Calu3 (cell line): ENCODE data around the gene ZNF296. TPM values are rescaled to one million over a fixed set of nuclear protein-coding genes. Genes with fewer than 3 reads are reported as not detected.

ENCODE experiments used
- BruUV-seq: library from RNA; stranded (reverse); fragments of 400-500 nt; replicated peaks from 2 replicates; lab custom pipeline; 2021; lab: Mats Ljungman, UMichigan
- CTCF ChIA-PET: fragments of 300-600 bp; sonication (Branson Sonifier 250); formaldehyde crosslinking; loops from one replicate; lab custom pipeline; 2022; ENCODE audit warnings: antibody characterized with exemption; lab: Charles Lee
- DNase-seq: peaks from one replicate; pipeline ENCODE4 v3.0.0; 2022
- H3K27ac Mint-ChIP-seq: one replicate; pipeline ENCODE4 v1.8.0; 2022; ENCODE audit warnings: mixed read lengths; ENCODE audit not compliant: unreplicated experiment
- H3K27me3 Mint-ChIP-seq: one replicate; pipeline ENCODE4 v1.8.0; 2022; ENCODE audit warnings: mixed read lengths; ENCODE audit not compliant: unreplicated experiment
- H3K36me3 Mint-ChIP-seq: one replicate; pipeline ENCODE4 v1.8.0; 2022; ENCODE audit warnings: mild to moderate bottlenecking, moderate library complexity, mixed read lengths; ENCODE audit not compliant: insufficient read depth, unreplicated experiment
- H3K4me1 Mint-ChIP-seq: one replicate; pipeline ENCODE4 v1.8.0; 2022; ENCODE audit warnings: mild to moderate bottlenecking, low read depth, mixed read lengths; ENCODE audit not compliant: unreplicated experiment
- H3K4me3 Mint-ChIP-seq: one replicate; pipeline ENCODE4 v1.8.0; 2022; ENCODE audit warnings: mild to moderate bottlenecking, low read depth, moderate library complexity, mixed read lengths; ENCODE audit not compliant: unreplicated experiment
- H3K9me3 Mint-ChIP-seq: one replicate; pipeline ENCODE4 v1.8.0; 2022; ENCODE audit warnings: low read depth, mixed read lengths; ENCODE audit not compliant: unreplicated experiment
- intact Hi-C: fragments of 100-400 bp; cut with micrococcal nuclease; formaldehyde crosslinking; loops from one replicate; pipeline ENCODE4 v1.10.0; 2022; ENCODE audit not compliant: unreplicated experiment
- total RNA-seq: library from RNA; stranded (reverse); gene quantifications from 2 replicates; pipeline ENCODE4 v1.2.3, GENCODE V29; 2022
- TF ChIP-seq, protein P1 (sequence below): fragments of 200-600 bp; IDR thresholded peaks from one replicate; pipeline ENCODE4 v1.8.0; 2022; ENCODE audit warnings: antibody characterized with exemption; ENCODE audit not compliant: unreplicated experiment

ZNF296 gene
- total RNA-seq, 1 experiment from 2014 or later: 5.3 TPM

DNA sequence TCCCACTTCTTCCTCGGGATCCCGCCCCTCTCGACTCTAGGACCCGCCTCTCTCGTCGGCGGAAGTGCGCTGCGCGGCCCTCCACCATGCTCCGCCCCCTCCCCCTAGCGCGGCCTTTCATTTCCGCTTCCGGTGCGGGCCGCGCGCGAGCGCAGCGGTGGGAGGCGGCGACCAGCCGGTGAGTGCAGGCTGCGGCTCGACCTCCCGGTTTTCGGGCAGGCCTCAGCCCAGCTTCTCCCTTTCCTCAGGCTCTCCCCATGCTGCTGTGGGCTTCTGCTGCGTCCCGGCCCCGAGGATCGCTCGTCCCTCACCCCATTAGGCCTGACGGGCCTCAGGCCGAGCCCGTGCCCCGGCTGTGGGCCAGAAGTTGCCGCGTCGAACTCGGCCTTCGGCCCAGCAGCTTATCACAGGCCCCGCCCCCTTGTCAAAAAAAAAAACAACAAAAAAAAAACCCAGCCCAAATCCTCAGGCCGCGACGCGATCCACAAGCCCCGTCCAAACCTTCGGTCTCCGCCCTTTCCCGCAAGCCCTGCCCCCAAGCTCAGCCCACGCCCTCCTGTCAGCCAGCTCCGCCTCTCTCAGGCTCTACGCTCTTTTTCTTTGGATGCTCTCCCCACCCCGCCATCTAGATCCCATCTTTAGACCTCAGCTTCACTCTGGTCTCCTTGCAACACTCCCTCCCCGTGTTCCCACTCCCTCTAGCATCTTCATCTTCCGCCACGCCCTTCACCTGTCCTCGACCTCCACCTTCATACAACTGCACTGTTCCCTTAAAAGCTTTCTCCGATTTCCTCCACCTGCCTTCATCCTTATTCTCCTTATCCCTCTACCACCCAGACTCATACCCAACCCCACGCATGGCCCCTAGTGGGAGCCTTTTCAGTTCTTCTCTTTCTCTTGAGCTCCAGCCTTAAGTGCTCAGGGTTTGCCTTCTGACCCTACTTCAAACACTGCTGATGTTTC, 37.1 kb downstream of the ZNF296 start, which contains the start of gene CLASRP:
Gene CLASRP, plus strand, starts transcription at position 115 of the 963 bp plus-strand sequence. CDS start 1,168 bp downstream, outside the sequence.
- Mint-ChIP-seq H3K27me3 (no peaks in the 10 kb centered on the region), H3K4me3 (peak within 1 kb of the TSS; percentile 86), H3K4me1 (peaks cover 28% of the 10 kb centered on the region), H3K9me3 (no peaks in the 10 kb centered on the region), H3K27ac (peak within 1 kb of the TSS; percentile 91), H3K36me3 (peaks cover 77% of the 10 kb centered on the region)
- CTCF ChIA-PET: interaction anchor here (0.6 to 2.0 kb wide), 10 partner anchors 12 to 457 kb away, joined by 3 to 12 read pairs (median 4); no protein-coding TSS in a partner anchor
- no TSS peak for BruUV-seq
- intact Hi-C loops: no loop called here
- DNase-seq: peak; percentile 96
- TF ChIP-seq, protein P1, sequence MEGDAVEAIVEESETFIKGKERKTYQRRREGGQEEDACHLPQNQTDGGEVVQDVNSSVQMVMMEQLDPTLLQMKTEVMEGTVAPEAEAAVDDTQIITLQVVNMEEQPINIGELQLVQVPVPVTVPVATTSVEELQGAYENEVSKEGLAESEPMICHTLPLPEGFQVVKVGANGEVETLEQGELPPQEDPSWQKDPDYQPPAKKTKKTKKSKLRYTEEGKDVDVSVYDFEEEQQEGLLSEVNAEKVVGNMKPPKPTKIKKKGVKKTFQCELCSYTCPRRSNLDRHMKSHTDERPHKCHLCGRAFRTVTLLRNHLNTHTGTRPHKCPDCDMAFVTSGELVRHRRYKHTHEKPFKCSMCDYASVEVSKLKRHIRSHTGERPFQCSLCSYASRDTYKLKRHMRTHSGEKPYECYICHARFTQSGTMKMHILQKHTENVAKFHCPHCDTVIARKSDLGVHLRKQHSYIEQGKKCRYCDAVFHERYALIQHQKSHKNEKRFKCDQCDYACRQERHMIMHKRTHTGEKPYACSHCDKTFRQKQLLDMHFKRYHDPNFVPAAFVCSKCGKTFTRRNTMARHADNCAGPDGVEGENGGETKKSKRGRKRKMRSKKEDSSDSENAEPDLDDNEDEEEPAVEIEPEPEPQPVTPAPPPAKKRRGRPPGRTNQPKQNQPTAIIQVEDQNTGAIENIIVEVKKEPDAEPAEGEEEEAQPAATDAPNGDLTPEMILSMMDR: no peak

GRCh38 chr19:45037393-45038169, 38.7 kb downstream of the ZNF296 start:
- CTCF ChIA-PET: no interaction called here
- peaks cover 28% of the 10 kb centered on the region for H3K4me1 Mint-ChIP-seq
- peak overlapping the region; percentile 86 for H3K4me3 Mint-ChIP-seq
- H3K27ac Mint-ChIP-seq: no peak overlapping the region
- no peaks in the 10 kb centered on the region for H3K27me3 Mint-ChIP-seq
- peaks cover 79% of the 10 kb centered on the region for H3K36me3 Mint-ChIP-seq
- no peaks in the 10 kb centered on the region for H3K9me3 Mint-ChIP-seq
- intact Hi-C loops: no loop called here
- no peak for DNase-seq
- TF ChIP-seq, protein P1: no peak
- no TSS peak for BruUV-seq

- TF ChIP-seq, protein P1: no peak
- CTCF ChIA-PET: no interaction called here
- no peak overlapping the region for H3K27ac Mint-ChIP-seq
- no TSS peak for BruUV-seq
- DNase-seq: no peak
- no peaks in the 10 kb centered on the region for H3K9me3 Mint-ChIP-seq
- H3K4me3 Mint-ChIP-seq: no peak overlapping the region
- H3K27me3 Mint-ChIP-seq: no peaks in the 10 kb centered on the region
- H3K36me3 Mint-ChIP-seq: peaks cover 73% of the 10 kb centered on the region
- intact Hi-C loops: no loop called here
- H3K4me1 Mint-ChIP-seq: peaks cover 15% of the 10 kb centered on the region
These were observed 40.5 kb downstream of the ZNF296 start for GRCh38 chr19:45035755-45036154.

DNA sequence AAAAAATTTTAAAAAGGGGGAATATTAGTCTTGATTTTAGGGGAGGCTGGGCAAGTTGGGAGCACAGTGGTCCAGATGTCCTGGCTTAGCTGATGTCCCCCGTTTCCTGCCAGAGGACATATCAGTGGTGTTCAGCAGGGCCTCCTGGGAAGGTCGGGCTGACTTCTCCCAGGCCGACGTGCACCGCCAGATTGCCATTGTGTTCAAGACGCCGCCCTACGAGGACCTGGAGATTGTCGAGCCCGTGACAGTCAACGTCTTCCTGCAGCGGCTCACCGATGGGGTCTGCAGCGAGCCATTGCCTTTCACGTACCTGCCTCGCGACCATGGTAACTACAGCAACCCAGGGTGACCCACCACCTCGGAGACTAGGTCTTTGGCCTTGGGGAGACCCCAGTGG, 43.9 kb downstream of the ZNF296 start:
- BruUV-seq: no TSS peak
- intact Hi-C loops: no loop called here
- Mint-ChIP-seq H3K36me3 (peaks cover 55% of the 10 kb centered on the region), H3K27ac (no peak overlapping the region), H3K27me3 (no peaks in the 10 kb centered on the region), H3K4me3 (no peak overlapping the region), H3K9me3 (no peaks in the 10 kb centered on the region), H3K4me1 (no peaks in the 10 kb centered on the region)
- DNase-seq: no peak
- CTCF ChIA-PET: interaction anchor here (0.6 kb wide), 2 partner anchors 33 to 49 kb away, joined by 3 read pairs; no protein-coding TSS in a partner anchor
- TF ChIP-seq, protein P1: no peak
